SK-N-MC (cell line): ENCODE measurements around the gene OSBPL1A.

Experiments
- EZH2 ChIP-seq: fragments of 200-600 bp; sonication (generic); IDR thresholded peaks from one replicate; pipeline ENCODE4 v1.6.1; 2017; ENCODE audit warnings: antibody characterized with exemption
- POLR2AphosphoS5 ChIP-seq: IDR thresholded peaks from 2 replicates; pipeline ENCODE4 v1.6.1; 2012; ENCODE audit warnings: mild to moderate bottlenecking, low read depth, low read length, borderline replicate concordance

DNA sequence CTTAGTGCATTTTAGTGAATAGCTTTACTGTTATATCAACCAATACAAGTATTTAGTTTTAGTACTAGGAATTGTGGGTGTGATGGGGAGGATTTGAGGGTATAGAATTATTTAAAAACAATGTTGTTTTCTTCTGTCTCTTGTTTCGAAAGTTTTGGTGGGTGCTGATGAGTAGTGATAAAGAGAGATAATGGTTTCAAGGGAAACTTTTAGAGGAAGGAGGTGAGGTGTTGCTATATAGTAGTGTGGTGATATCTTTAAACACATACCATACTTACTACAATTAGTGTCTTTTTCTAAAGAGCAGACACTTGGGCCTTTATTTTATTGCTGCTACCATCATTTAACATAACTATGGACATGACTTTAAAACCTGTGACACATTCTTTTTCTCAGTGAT, 39.3 kb upstream of the OSBPL1A start:
- TF ChIP-seq EZH2 = no peak
- no peak for TF ChIP-seq POLR2AphosphoS5
